Measurements from ENCODE around the gene DPEP2.
A peak's percentile ranks its signal among the peaks of the same experiment; 100 is the strongest.
"Not testable (repeated sequence)": the region's sequence is repeated elsewhere in the genome, so short reads cannot be mapped to it uniquely, and the experiment has no call there.

DPEP2 gene, protein sequence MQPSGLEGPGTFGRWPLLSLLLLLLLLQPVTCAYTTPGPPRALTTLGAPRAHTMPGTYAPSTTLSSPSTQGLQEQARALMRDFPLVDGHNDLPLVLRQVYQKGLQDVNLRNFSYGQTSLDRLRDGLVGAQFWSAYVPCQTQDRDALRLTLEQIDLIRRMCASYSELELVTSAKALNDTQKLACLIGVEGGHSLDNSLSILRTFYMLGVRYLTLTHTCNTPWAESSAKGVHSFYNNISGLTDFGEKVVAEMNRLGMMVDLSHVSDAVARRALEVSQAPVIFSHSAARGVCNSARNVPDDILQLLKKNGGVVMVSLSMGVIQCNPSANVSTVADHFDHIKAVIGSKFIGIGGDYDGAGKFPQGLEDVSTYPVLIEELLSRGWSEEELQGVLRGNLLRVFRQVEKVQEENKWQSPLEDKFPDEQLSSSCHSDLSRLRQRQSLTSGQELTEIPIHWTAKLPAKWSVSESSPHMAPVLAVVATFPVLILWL

DNA sequence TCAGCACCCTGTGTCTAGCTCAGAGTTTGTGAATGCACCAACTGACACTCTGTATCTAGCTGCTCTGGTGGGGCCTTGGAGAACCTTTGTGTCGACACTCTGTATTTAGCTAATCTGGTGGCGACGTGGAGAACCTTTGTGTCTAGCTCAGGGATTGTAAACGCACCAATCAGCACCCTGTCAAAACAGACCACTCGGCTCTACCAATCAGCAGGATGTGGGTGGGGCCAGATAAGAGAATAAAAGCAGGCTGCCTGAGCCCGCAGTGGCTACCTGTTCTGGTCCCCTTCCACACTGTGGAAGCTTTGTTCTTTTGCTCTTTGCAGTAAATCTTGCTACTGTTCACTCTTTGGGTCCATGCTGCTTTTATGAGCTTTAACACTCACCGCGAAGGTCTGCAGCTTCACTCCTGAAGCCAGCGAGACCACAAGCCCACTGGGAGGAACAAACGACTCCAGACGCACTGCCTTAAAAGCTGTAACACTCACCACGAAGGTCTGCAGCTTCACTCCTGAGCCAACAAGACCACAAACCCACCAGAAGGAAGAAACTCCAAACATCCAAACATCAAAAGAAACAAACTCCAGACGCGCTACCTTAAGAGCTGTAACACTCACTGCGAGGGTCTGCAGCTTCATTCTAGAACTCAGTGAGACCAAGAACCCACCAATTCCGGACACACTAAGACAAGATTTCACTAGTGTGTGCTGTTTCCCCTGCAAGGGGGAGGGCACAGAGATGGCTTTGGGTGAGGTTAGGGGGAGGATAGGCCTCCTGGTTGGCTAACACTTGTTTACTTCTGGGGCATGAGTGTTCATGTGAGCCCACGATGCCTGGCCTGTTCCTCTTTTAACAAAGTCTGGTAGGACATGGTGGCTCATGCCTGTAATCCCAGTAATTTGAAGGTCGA lies at the start of gene DPEP2:
TSS of gene DPEP2 (minus strand) at position 706 of the 910 bp plus-strand sequence. CDS start 6,272 bp downstream, outside the sequence.
- DNase-seq, result peak; percentile 16 to 80

- DNase-seq, result no peak
Measured at GRCh38 chr16:68047987-68048386, 48.7 kb upstream of the DPEP2 start.

DNA sequence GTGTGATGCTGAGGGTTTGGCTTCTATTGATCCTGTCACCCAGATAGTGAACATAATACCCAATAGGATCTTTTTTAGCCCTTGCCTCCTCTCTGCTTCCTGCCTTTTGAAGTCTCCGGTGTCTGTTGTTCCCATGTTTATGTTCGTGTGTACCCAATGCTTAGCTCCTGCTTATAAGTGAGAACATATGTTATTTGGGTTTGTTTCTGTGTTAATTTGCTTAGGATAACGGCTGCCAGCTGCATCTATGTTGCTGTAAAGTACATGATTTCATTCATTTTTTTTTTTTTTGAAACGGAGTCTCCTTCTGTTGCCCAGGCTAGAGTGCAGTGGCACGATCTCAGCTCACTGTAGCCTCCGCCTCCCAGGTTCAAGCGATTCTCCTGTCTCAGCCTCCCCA lies 46.8 kb upstream of the DPEP2 start:
- DNase-seq, result no peak

DNA sequence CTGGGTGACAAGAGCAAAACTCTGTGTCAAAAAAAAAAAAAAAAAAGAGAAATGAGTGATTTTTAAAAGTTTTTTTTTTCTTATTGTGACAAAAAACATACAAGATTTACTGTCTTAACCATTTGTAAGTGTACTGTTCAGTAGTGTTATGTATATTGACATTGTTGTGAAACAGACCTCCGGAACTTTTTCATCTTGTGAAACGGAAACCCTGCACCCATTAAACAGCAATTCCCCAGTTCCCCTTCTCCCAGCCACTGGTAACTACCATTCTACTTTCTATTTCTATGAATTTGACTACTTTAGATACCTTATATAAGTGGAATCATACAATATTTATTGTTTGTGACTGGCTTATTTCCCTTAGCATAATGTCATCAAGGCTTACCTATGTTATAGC lies 42.5 kb upstream of the DPEP2 start:
- DNase-seq, result no peak

GRCh38 chr16:68040506-68041288 lies 41.4 kb upstream of the DPEP2 start:
- peak; percentile 61 to 75 for DNase-seq

DNA sequence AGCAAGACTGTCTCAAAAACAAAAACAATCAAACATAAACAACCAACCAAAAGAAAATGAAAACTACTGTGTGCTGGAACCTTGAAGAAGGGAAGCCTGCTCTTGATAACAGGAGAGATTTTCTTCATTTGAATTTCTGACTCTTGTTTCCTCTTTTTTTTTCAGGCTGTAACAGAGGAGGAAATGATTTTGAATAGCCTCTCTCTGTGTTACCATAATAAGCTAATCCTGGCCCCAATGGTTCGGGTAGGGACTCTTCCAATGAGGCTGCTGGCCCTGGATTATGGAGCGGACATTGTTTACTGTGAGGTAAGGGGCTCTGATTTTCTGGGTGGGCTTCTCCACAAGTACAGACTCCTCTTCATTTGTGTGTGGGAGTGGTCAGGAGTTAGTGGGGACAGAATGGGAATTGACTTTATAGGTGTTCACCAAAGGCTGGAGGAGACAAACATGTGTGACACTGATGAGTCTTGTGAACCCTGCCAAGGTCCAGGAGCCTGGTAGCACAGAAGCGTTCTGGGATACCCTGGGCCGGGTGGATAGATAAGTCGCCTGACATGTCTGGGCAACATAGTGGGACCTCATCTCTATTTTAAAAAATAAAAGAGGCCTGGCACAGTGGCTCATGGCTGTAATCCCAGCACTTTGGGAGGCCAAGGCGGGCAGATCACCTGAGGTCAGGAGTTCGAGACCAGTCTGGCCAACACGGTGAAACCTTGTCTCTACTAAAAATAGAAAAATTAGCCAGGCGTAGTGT lies 38.7 kb upstream of the DPEP2 start:
- DNase-seq, result peak in 1 of 2 donors; percentile 30

- no peak for DNase-seq
Measured at GRCh38 chr16:68035227-68035626, 35.9 kb upstream of the DPEP2 start.

DNA sequence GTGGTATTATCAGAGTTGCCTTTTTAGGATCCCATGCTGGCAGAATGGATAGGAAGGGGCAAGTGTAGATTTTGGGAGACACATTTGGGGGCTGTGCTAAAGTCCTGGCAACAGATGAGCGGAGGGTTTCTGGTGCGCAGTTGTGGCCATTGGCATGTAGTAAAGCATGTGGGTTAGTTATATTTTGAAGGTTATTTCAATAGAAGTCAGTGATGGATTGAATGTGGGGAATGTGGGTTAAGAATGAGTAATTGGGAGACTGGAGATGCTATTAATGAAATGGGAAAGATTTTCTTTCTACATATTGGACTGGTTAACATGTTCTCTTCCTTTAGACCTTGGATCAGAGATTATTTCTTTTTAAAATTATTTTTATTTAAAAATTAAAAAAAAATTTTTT lies 33.8 kb upstream of the DPEP2 start:
- no peak for DNase-seq

DNA sequence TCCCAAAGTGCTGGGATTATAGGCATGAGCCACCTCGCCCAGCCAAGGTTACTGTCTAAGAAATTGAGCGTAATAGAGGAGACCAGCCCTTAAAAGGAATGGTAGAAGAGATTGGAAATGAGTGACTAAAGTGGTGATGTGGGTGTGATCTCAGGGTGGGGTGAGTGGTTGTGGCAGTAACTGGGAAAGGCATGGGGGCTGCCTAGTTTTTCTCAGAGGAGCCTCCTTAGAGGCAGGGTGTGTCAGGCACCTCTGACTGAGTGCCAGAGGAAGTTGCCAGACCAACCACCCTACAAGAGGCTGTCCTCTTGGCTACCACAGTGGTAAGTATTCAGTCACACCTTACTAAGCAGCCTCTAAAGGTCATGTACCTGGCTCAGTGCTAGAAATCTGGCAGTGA lies 32.7 kb upstream of the DPEP2 start:
- DNase-seq, result no peak

- not testable (repeated sequence) for DNase-seq
Measured at GRCh38 chr16:68030108-68030507, 30.8 kb upstream of the DPEP2 start.

GRCh38 chr16:68028996-68029395 lies 29.7 kb upstream of the DPEP2 start:
- DNase-seq, result no peak

- DNase-seq, result peak; percentile 88 to 90
Measured at GRCh38 chr16:68022728-68023537, 23.6 kb upstream of the DPEP2 start, which contains the start of the genes DDX28 and DUS2. DDX28 (minus strand) TSS chr16:68023232; CDS start chr16:68023202, 30 bp downstream. DUS2 (plus strand) TSS chr16:68023284; CDS start chr16:68038024, 14,740 bp downstream.

DNA sequence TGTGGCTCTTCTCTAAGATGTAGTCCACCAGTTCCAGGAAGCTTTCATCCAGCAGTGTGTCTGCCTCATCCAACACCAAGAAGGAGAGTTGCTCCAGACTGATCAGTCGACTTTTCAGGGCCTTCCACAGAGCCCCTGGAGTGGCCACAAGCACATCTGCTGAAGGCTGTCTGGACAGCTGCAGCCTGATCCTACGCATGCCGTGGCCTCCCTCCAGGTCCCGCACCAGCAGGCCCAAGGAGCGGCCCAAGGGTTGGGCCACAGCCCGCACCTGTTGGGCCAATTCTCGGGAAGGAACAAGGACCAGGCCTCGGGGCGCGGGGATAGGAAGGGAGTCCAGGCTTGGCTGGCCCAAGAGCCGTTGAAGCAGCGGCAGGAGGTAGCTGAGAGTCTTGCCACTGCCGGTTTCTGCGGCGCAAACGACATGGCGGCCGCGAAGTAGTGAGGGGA lies 23.0 kb upstream of the DPEP2 start:
- DNase-seq, result no peak

GRCh38 chr16:68021490-68021889 lies 22.2 kb upstream of the DPEP2 start:
- no peak for DNase-seq

DNA sequence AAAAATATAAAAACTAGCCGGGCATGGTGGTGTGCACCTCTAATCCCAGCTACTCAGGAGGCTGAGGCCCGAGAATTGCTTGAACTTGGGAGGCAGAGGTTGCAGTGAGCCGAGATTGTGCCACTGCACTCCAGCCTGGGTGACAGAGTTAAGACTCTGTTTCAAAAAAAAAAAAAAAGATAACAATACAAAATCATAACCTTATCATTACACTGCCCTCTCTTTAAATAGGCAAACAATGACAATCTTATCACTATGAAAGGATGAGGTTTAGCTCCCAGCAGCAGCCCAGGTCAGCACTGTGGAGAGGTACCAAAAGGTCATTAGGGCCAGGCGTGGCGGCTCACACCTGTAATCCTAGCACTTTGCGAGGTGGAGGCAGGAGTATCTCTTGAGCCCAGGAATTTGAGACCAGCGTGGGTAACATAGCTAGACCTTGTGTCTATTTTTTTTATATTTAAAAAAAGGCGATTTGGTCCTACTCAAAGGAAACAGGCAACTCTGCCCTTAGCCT lies 19.9 kb upstream of the DPEP2 start:
- no peak for DNase-seq

- DNase-seq, result no peak
Measured at GRCh38 chr16:68015681-68016080, 16.4 kb upstream of the DPEP2 start, which contains the start of gene DPEP2NB. DPEP2NB (minus strand) TSS chr16:68015911; CDS start chr16:68015770, 141 bp downstream.

DNA sequence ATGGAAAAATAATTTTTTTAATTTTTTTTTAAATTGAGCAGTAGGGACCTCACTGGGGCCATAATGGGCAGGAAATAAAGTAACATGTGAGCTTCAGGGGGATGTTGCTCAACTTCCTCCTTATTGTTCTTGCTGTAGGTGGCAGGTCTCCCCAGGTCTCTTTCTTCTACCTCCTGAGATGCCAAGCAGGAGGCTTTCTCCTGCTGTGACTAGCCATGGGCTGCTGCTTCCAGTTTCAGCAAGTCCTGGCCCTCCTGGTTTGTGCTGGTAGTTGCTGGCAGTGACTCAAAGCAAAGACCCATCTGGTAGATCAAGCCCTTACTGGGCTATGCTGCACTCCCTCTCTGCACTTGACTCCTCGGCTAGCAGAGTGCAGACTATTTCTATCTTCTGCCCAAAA lies 14.2 kb upstream of the DPEP2 start:
- peak in 1 of 2 donors; percentile 41 for DNase-seq

GRCh38 chr16:68009872-68010271 lies 10.6 kb upstream of the DPEP2 start:
- not testable (repeated sequence) for DNase-seq

- no peak for DNase-seq
Measured at GRCh38 chr16:68009157-68009735, 10.0 kb upstream of the DPEP2 start.

DNA sequence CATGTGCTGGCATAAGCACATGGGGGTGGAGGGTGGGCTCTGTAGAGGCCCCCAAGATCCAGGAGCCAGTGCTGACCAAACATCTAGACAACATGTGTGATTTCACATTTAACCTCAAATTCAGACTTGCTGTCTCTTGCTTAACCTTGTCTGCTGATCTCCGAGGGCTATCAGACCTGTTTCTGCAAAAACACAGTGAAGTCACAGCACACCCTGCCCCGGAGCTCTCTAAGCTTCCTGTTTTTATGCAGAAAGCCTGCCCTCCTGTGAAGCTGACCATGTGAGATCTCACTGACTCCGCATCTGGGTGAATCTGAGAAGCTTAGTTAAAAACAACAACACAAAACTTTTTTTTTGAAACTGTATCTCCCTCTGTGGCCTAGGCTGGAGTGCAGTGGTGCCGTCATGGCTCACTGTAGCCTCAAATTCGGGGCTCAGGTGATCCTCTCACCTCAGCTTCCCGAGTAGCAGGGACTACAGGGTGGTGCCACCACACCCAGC lies 6.6 kb upstream of the DPEP2 start:
- DNase-seq, result peak; percentile 14 to 46
